HCT116 (cell line): ENCODE data around the gene SLC6A12. TPM values are rescaled to one million over a fixed set of nuclear protein-coding genes. Genes with fewer than 3 reads are reported as not detected.

Source experiments
- ATAC-seq: fragments of 200-7000 bp; cut with Tn5 transposase; 2 replicates; pipeline ENCODE4 v1.9.1; 2020; ENCODE audit warnings: mild to moderate bottlenecking, moderate library complexity
- BruUV-seq: library from RNA; stranded (reverse); fragments of 400-500 nt; replicated peaks from 2 replicates; lab custom pipeline; 2021; lab: Mats Ljungman, UMichigan
- CTCF ChIA-PET: fragments of 300-600 bp; sonication (Branson Sonifier 250); formaldehyde crosslinking; loops from one replicate; lab custom pipeline; 2021; ENCODE audit warnings: antibody characterized with exemption; lab: Charles Lee
- POLR2A ChIA-PET: fragments of 300-600, 350-600 bp; sonication (Branson Sonifier 250); formaldehyde crosslinking; loops from one replicate; lab custom pipeline; 2021; ENCODE audit warnings: antibody characterized with exemption; lab: Charles Lee
- RAD21 ChIA-PET, 2 experiments: fragments of 300-600 bp; sonication (Branson Sonifier 250); formaldehyde crosslinking; loops; one replicate each; lab custom pipeline; 2023; ENCODE audit warnings: low total read pairs in 2 of 2; ENCODE audit not compliant: uncharacterized antibody in 2 of 2, unreplicated experiment in 2 of 2, low non-redundant PET in 1 of 2; lab: Charles Lee
- DNase-seq: peaks from one replicate; pipeline ENCODE4 v3.0.0-alpha.2; 2010; ENCODE audit warnings: low read depth, low spot score
- H2AFZ ChIP-seq: fragments of 200-600 bp; shearing (Covaris generic), sonication (generic); 2 replicates; pipeline ENCODE4 v1.6.1; 2017; ENCODE audit warnings: low read depth, mixed run types, mixed read lengths, antibody characterized with exemption, low read length; ENCODE audit not compliant: poor library complexity, severe bottlenecking
- H3K27ac ChIP-seq: 2 replicates; pipeline ENCODE4 v1.5.1; 2012; ENCODE audit warnings: low read depth, low read length
- H3K27me3 ChIP-seq: fragments of 200-600 bp; sonication (generic); 2 replicates; pipeline ENCODE4 v1.6.1; 2016; ENCODE audit warnings: mixed run types, low read length, mixed read lengths; ENCODE audit not compliant: insufficient read depth
- H3K36me3 ChIP-seq, 2 experiments: fragments of 200-500 bp in 1 of 2; fragments of 200-600 bp in 1 of 2; sonication (Bioruptor generic) in 1 of 2; sonication (generic) in 1 of 2; 2 replicates each; pipeline versions ENCODE4 v1.5.1 to v1.6.1; 2014 to 2016; ENCODE audit warnings: low read length in 2 of 2, inconsistent platforms in 1 of 2, mixed read lengths in 1 of 2, mixed run types in 1 of 2; ENCODE audit not compliant: insufficient read depth in 2 of 2, control insufficient read depth in 1 of 2
- H3K4me1 ChIP-seq, 2 experiments: fragments of 200-600 bp in 1 of 2; sonication (generic) in 1 of 2; 2 replicates each; pipeline versions ENCODE4 v1.5.1 to v1.6.1; 2012 to 2017; ENCODE audit warnings: low read length in 2 of 2, inconsistent platforms in 1 of 2, mild to moderate bottlenecking in 1 of 2, mixed read lengths in 1 of 2, mixed run types in 1 of 2, moderate library complexity in 1 of 2; ENCODE audit not compliant: insufficient read depth in 2 of 2, control insufficient read depth in 1 of 2
- H3K4me2 ChIP-seq: fragments of 200-600 bp; sonication (generic); 2 replicates; pipeline ENCODE4 v1.6.1; 2017; ENCODE audit warnings: mixed run types, low read length, mixed read lengths
- H3K4me3 ChIP-seq, 2 experiments: fragments of 200-600 bp in 1 of 2; sonication (generic) in 1 of 2; replicated peaks in 1 of 2; 2 replicates each; pipeline ENCODE4 v1.5.1; 2011 to 2016; ENCODE audit warnings: low read length in 2 of 2, control low read depth in 1 of 2, low read depth in 1 of 2, mild to moderate bottlenecking in 1 of 2, mixed read lengths in 1 of 2, mixed run types in 1 of 2
- H3K79me2 ChIP-seq: fragments of 200-600 bp; sonication (generic); 2 replicates; pipeline ENCODE4 v1.6.1; 2017; ENCODE audit warnings: mild to moderate bottlenecking, mixed run types, low read length, moderate library complexity, mixed read lengths; ENCODE audit not compliant: insufficient read depth
- H3K9ac ChIP-seq: fragments of 200-600 bp; sonication (generic); 2 replicates; pipeline ENCODE4 v1.6.1; 2016; ENCODE audit warnings: low read length, mixed read lengths
- H3K9me2 ChIP-seq: fragments of 200-600 bp; sonication (generic), shearing (Covaris generic); 2 replicates; pipeline ENCODE4 v1.6.1; 2017; ENCODE audit warnings: mixed run types, mild to moderate bottlenecking, moderate library complexity; ENCODE audit not compliant: insufficient read depth
- H3K9me3 ChIP-seq, 2 experiments: fragments of 200-500 bp in 1 of 2; fragments of 200-600 bp in 1 of 2; sonication (Bioruptor generic) in 1 of 2; sonication (generic) in 1 of 2; 2 replicates each; pipeline ENCODE4 v1.6.1; 2014 to 2017; ENCODE audit warnings: low read length in 2 of 2, mixed read lengths in 2 of 2, inconsistent platforms in 1 of 2, low read depth in 1 of 2, mild to moderate bottlenecking in 1 of 2, mixed run types in 1 of 2, moderate library complexity in 1 of 2; ENCODE audit not compliant: control insufficient read depth in 1 of 2, insufficient read depth in 1 of 2
- H4K20me1 ChIP-seq: fragments of 200-600 bp; sonication (generic), shearing (Covaris generic); 2 replicates; pipeline ENCODE4 v1.6.1; 2017; ENCODE audit warnings: mixed run types, mild to moderate bottlenecking, moderate library complexity; ENCODE audit not compliant: insufficient read depth
- CBX3 ChIP-seq: IDR thresholded peaks from 2 replicates; pipeline ENCODE4 v1.6.1; 2012; ENCODE audit warnings: low read depth
- EGR1 ChIP-seq: IDR thresholded peaks from 2 replicates; pipeline ENCODE4 v1.6.1; 2012; ENCODE audit warnings: low read depth
- EZH2phosphoT487 ChIP-seq: fragments of 200-600 bp; IDR thresholded peaks from 2 replicates; pipeline ENCODE4 v1.6.1; 2018; ENCODE audit warnings: antibody characterized with exemption, borderline replicate concordance
- FOSL1 ChIP-seq: IDR thresholded peaks from 2 replicates; pipeline ENCODE4 v1.6.1; 2012; ENCODE audit warnings: low read depth
- SIN3A ChIP-seq: IDR thresholded peaks from 2 replicates; pipeline ENCODE4 v1.6.1; 2012; ENCODE audit warnings: low read depth
- SP1 ChIP-seq: IDR thresholded peaks from 2 replicates; pipeline ENCODE4 v1.6.1; 2012; ENCODE audit warnings: low read depth
- TCF7L2 ChIP-seq: IDR thresholded peaks from 2 replicates; pipeline ENCODE4 v1.7.0; 2011; ENCODE audit warnings: borderline replicate concordance, inconsistent platforms; ENCODE audit not compliant: insufficient read depth, insufficient read length; ENCODE audit errors: extremely low read depth
- YY1 ChIP-seq: IDR thresholded peaks from 2 replicates; pipeline ENCODE4 v1.6.1; 2011; ENCODE audit warnings: low read length, low read depth, moderate library complexity, mild to moderate bottlenecking; ENCODE audit not compliant: insufficient replicate concordance; ENCODE audit errors: extremely low read depth
- ZFX ChIP-seq: fragments of 450-650 bp; IDR thresholded peaks from 2 replicates; pipeline ENCODE4 v1.6.1; 2017
- intact Hi-C: fragments of 100-400 bp; cut with micrococcal nuclease; formaldehyde crosslinking; loops from 2 replicates; pipeline ENCODE4 v1.10.0; 2022
- total RNA-seq: library from RNA; stranded (reverse); gene quantifications from one replicate; pipeline ENCODE4 v1.2.1, GENCODE V29; 2021; ENCODE audit not compliant: unreplicated experiment
- TF ChIP-seq, protein P1 (sequence below): IDR thresholded peaks from 2 replicates; pipeline ENCODE4 v1.6.1; 2012
- TF ChIP-seq, protein P2 (sequence below): IDR thresholded peaks from 2 replicates; pipeline ENCODE4 v1.6.1; 2012; ENCODE audit warnings: low read depth
- TF ChIP-seq, protein P3 (sequence below): IDR thresholded peaks from 2 replicates; pipeline ENCODE4 v1.6.1; 2011; ENCODE audit warnings: mild to moderate bottlenecking, low read length, moderate library complexity; ENCODE audit not compliant: insufficient replicate concordance; ENCODE audit errors: extremely low read depth
- TF ChIP-seq, protein P4 (sequence below), 3 experiments: fragments of 200-600 bp in 1 of 3; sonication (generic) in 1 of 3; IDR thresholded peaks in 2 of 3; conservative IDR thresholded peaks in 1 of 3; 2 replicates each; pipeline ENCODE4 v1.5.1; 2012 to 2017; ENCODE audit warnings: low read depth in 2 of 3, low read length in 2 of 3, antibody characterized with exemption in 1 of 3, borderline replicate concordance in 1 of 3, control low read depth in 1 of 3, mild to moderate bottlenecking in 1 of 3, mixed read lengths in 1 of 3, mixed run types in 1 of 3, moderate library complexity in 1 of 3; ENCODE audit not compliant: insufficient read depth in 1 of 3

SLC6A12 gene
- total RNA-seq, 1 experiment from 2014 or later: 0.64 TPM

DNA sequence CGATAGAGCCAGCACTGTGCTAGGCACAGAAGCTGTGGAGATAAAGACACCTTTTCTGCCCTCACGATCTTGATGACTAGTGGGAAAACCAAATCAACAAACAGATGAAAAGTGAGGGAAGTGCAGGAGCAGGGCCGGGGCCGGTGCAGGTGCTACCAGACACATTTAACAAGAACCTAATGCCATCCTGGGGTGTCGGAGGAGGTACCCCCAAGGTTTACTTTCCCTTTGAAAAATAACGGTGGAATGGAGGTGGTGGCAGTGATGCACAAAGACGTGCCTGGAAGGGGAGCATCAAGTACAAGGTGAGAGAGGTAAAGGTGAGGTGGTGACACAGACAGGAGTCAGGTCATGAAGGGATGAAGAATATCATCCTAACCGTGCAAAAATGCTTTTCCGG is 26.6 kb upstream of the SLC6A12 start:
- Histone ChIP-seq H3K4me1 (no peaks in the 10 kb centered on the region), H3K9me3 (peaks cover 6 to 7% of the 10 kb centered on the region in 2 experiments; a peak in 2 of 4 replicates), H3K36me3 (no peaks in the 10 kb centered on the region), H3K79me2 (no peaks in the 10 kb centered on the region), H4K20me1 (no peaks in the 10 kb centered on the region), H3K27ac (no peak overlapping the region), H3K9me2 (no peaks in the 10 kb centered on the region), H3K9ac (no peak overlapping the region), H3K4me3 (no peak overlapping the region), H3K4me2 (no peak overlapping the region)
- ChIA-PET RAD21 (no interaction called here), CTCF (no interaction called here)
- ATAC-seq (no peak), DNase-seq (no peak)
- intact Hi-C loops: no loop called here
- no TSS peak for BruUV-seq
- TF ChIP-seq EZH2phosphoT487 (no peak), ZFX (no peak), FOSL1 (no peak), SIN3A (no peak), YY1 (no peak), TCF7L2 (no peak), SP1 (no peak), CBX3 (no peak), EGR1 (no peak)
- TF ChIP-seq, protein P1, sequence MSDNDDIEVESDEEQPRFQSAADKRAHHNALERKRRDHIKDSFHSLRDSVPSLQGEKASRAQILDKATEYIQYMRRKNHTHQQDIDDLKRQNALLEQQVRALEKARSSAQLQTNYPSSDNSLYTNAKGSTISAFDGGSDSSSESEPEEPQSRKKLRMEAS: no peak
- TF ChIP-seq, protein P2, sequence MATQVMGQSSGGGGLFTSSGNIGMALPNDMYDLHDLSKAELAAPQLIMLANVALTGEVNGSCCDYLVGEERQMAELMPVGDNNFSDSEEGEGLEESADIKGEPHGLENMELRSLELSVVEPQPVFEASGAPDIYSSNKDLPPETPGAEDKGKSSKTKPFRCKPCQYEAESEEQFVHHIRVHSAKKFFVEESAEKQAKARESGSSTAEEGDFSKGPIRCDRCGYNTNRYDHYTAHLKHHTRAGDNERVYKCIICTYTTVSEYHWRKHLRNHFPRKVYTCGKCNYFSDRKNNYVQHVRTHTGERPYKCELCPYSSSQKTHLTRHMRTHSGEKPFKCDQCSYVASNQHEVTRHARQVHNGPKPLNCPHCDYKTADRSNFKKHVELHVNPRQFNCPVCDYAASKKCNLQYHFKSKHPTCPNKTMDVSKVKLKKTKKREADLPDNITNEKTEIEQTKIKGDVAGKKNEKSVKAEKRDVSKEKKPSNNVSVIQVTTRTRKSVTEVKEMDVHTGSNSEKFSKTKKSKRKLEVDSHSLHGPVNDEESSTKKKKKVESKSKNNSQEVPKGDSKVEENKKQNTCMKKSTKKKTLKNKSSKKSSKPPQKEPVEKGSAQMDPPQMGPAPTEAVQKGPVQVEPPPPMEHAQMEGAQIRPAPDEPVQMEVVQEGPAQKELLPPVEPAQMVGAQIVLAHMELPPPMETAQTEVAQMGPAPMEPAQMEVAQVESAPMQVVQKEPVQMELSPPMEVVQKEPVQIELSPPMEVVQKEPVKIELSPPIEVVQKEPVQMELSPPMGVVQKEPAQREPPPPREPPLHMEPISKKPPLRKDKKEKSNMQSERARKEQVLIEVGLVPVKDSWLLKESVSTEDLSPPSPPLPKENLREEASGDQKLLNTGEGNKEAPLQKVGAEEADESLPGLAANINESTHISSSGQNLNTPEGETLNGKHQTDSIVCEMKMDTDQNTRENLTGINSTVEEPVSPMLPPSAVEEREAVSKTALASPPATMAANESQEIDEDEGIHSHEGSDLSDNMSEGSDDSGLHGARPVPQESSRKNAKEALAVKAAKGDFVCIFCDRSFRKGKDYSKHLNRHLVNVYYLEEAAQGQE: no peak
- TF ChIP-seq, protein P3, sequence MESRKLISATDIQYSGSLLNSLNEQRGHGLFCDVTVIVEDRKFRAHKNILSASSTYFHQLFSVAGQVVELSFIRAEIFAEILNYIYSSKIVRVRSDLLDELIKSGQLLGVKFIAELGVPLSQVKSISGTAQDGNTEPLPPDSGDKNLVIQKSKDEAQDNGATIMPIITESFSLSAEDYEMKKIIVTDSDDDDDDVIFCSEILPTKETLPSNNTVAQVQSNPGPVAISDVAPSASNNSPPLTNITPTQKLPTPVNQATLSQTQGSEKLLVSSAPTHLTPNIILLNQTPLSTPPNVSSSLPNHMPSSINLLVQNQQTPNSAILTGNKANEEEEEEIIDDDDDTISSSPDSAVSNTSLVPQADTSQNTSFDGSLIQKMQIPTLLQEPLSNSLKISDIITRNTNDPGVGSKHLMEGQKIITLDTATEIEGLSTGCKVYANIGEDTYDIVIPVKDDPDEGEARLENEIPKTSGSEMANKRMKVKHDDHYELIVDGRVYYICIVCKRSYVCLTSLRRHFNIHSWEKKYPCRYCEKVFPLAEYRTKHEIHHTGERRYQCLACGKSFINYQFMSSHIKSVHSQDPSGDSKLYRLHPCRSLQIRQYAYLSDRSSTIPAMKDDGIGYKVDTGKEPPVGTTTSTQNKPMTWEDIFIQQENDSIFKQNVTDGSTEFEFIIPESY: no peak
- TF ChIP-seq, protein P4, sequence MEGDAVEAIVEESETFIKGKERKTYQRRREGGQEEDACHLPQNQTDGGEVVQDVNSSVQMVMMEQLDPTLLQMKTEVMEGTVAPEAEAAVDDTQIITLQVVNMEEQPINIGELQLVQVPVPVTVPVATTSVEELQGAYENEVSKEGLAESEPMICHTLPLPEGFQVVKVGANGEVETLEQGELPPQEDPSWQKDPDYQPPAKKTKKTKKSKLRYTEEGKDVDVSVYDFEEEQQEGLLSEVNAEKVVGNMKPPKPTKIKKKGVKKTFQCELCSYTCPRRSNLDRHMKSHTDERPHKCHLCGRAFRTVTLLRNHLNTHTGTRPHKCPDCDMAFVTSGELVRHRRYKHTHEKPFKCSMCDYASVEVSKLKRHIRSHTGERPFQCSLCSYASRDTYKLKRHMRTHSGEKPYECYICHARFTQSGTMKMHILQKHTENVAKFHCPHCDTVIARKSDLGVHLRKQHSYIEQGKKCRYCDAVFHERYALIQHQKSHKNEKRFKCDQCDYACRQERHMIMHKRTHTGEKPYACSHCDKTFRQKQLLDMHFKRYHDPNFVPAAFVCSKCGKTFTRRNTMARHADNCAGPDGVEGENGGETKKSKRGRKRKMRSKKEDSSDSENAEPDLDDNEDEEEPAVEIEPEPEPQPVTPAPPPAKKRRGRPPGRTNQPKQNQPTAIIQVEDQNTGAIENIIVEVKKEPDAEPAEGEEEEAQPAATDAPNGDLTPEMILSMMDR (IDR thresholded peaks at IDR 0.05 in 2 of 3, conservative IDR thresholded peaks at IDR 0.05 in 1 of 3; ENCODE audit: borderline replicate concordance in 1 of 3, insufficient read depth in 1 of 3, low read depth in 2 of 3, low read length in 2 of 3): no peak
- TF ChIP-seq, all 23 proteins: peak for 0
- POLR2A ChIA-PET: no interaction called here
- no peak overlapping the region for H2AFZ ChIP-seq
- H3K27me3 ChIP-seq: no peaks in the 10 kb centered on the region
